HepG2 (cell line): ENCODE measurements around the gene DENND5B. TPM values are rescaled to one million over a fixed set of nuclear protein-coding genes. Genes with fewer than 3 reads are reported as not detected.

Experiments
- AGO2 ChIP-seq: fragments of 200-400 bp; formaldehyde crosslinking; optimal IDR thresholded peaks from 2 replicates; pipeline ENCODE3; 2017; ENCODE audit warnings: mild to moderate bottlenecking, low read depth, low read length, moderate library complexity
- CREB1 ChIP-seq, 2 experiments: fragments of 450-650 bp in 1 of 2; IDR thresholded peaks; 2 replicates each; pipeline ENCODE4 v1.6.1; 2016 to 2017; ENCODE audit warnings: control low read depth in 1 of 2, mild to moderate bottlenecking in 1 of 2, missing compliant biosample characterization in 1 of 2, missing genetic modification characterization in 1 of 2
- DRAP1 ChIP-seq: IDR thresholded peaks from 2 replicates; pipeline ENCODE4 v1.6.1; 2016; ENCODE audit warnings: missing genetic modification reagents, missing compliant biosample characterization
- E2F1 ChIP-seq: sonication (generic); formaldehyde crosslinking; IDR thresholded peaks from 2 replicates; pipeline ENCODE4 v1.5.0; 2020; ENCODE audit warnings: missing genetic modification reagents
- FLYWCH1 ChIP-seq: sonication (generic); formaldehyde crosslinking; IDR thresholded peaks from 2 replicates; pipeline ENCODE4 v1.8.1; 2023; ENCODE audit warnings: mild to moderate bottlenecking, missing genetic modification reagents
- HDAC6 ChIP-seq: fragments of 200-600 bp; sonication (generic); IDR thresholded peaks from 2 replicates; pipeline ENCODE4 v1.7.0; 2017; ENCODE audit warnings: mild to moderate bottlenecking, antibody characterized with exemption, low read length, low read depth
- HOXA3 ChIP-seq: sonication (generic); formaldehyde crosslinking; IDR thresholded peaks from 2 replicates; pipeline ENCODE4 v1.5.0; 2020; ENCODE audit warnings: missing genetic modification reagents
- JDP2 ChIP-seq: sonication (generic); formaldehyde crosslinking; IDR thresholded peaks from 2 replicates; pipeline ENCODE4 v1.8.1; 2022; ENCODE audit warnings: missing genetic modification reagents, borderline replicate concordance
- NR0B2 ChIP-seq: sonication (generic); formaldehyde crosslinking; IDR thresholded peaks from 2 replicates; pipeline ENCODE4 v1.4.0; 2020; ENCODE audit warnings: mild to moderate bottlenecking, missing genetic modification reagents
- POLR2AphosphoS5 ChIP-seq: IDR thresholded peaks from 2 replicates; pipeline ENCODE4 v1.6.1; 2012; ENCODE audit warnings: low read depth, low read length
- PRDM4 ChIP-seq: sonication (generic); formaldehyde crosslinking; IDR thresholded peaks from 2 replicates; pipeline ENCODE4 v1.9.0; 2021; ENCODE audit warnings: missing genetic modification reagents, borderline replicate concordance
- REL ChIP-seq: sonication (generic); formaldehyde crosslinking; conservative IDR thresholded peaks from 2 replicates; pipeline ENCODE4 v1.8.0; 2022; ENCODE audit warnings: mild to moderate bottlenecking, missing genetic modification reagents, moderate library complexity
- REST ChIP-seq, 2 experiments: IDR thresholded peaks; 2 replicates each; pipeline ENCODE4 v1.6.1; 2011 to 2012; ENCODE audit warnings: low read length in 2 of 2, borderline replicate concordance in 1 of 2, low read depth in 1 of 2, mild to moderate bottlenecking in 1 of 2, moderate library complexity in 1 of 2
- ZNF136 ChIP-seq: sonication (generic); formaldehyde crosslinking; IDR thresholded peaks from 2 replicates; pipeline ENCODE4 v1.8.1; 2022; ENCODE audit warnings: low read depth, mild to moderate bottlenecking, moderate library complexity, missing genetic modification reagents
- ZNF230 ChIP-seq: sonication (generic); formaldehyde crosslinking; IDR thresholded peaks from 2 replicates; pipeline ENCODE4 v1.4.0; 2020; ENCODE audit warnings: mild to moderate bottlenecking, missing genetic modification reagents
- ZNF282 ChIP-seq: fragments of 450-650 bp; IDR thresholded peaks from 2 replicates; pipeline ENCODE4 v1.6.1; 2018; ENCODE audit not compliant: partially characterized antibody
- ZNF414 ChIP-seq: sonication (generic); formaldehyde crosslinking; IDR thresholded peaks from 2 replicates; pipeline ENCODE4 v1.5.0; 2020; ENCODE audit warnings: missing genetic modification reagents
- ZNF775 ChIP-seq: sonication (generic); formaldehyde crosslinking; IDR thresholded peaks from 2 replicates; pipeline ENCODE4 v1.4.0; 2020; ENCODE audit warnings: missing genetic modification reagents, mild to moderate bottlenecking, moderate library complexity, borderline replicate concordance
- ZNF777 ChIP-seq: sonication (generic); formaldehyde crosslinking; IDR thresholded peaks from 2 replicates; pipeline ENCODE4 v1.4.0; 2020; ENCODE audit warnings: missing genetic modification reagents
- ZNF816 ChIP-seq: sonication (generic); formaldehyde crosslinking; IDR thresholded peaks from 2 replicates; pipeline ENCODE4 v1.8.0; 2022; ENCODE audit warnings: missing genetic modification reagents, mild to moderate bottlenecking, borderline replicate concordance
- ZSCAN22 ChIP-seq: sonication (generic); formaldehyde crosslinking; IDR thresholded peaks from 2 replicates; pipeline ENCODE4 v1.4.0; 2020; ENCODE audit warnings: mild to moderate bottlenecking, missing genetic modification reagents
- polyA plus RNA-seq, 8 experiments: library from polyadenylated mRNA; depleted of rRNA in 3 of 8; stranded (reverse) in 7 of 8; unstranded in 1 of 8; fragments of >200 nt; fragmentation: Illumina TruSeq in 4 of 8; extraction: Trizol in 4 of 8; gene quantifications; 2 replicates each; pipeline versions ENCODE4 v1.2.1 to v1.2.3, GENCODE V29; 2011 to 2016; ENCODE audit warnings: low read depth in 4 of 8, missing spikeins in 1 of 8, mixed read lengths in 1 of 8; ENCODE audit not compliant: insufficient read depth in 1 of 8
- total RNA-seq, 5 experiments: library from RNA; depleted of rRNA; stranded (reverse); fragments of >200 nt; fragmentation: Illumina TruSeq; extraction: Trizol; gene quantifications; 2 replicates each; pipeline ENCODE4 v1.2.3, GENCODE V29; 2016; ENCODE audit warnings: low read depth in 1 of 5

The DENND5B gene
- total and polyA plus RNA-seq, 2 of the 13 experiments (the other 11 are each of a cell fraction or from before 2014, with no cell fraction given): 14.7 to 18.7 TPM

GRCh38 chr12:31362115-31362758 is 228.7 kb downstream of the DENND5B start (continued):
- TF ChIP-seq REST (IDR thresholded peaks at IDR 0.05; ENCODE audit: borderline replicate concordance in 1 of 2, low read depth in 1 of 2, low read length in 2 of 2) (no peak), CREB1 (IDR thresholded peaks at IDR 0.05) (no peak), CREB1 (CRISPR knock-in tag; IDR thresholded peaks at IDR 0.05) (no peak), ZNF816 (no peak), ZNF230 (no peak), NR0B2 (CRISPR knock-in tag) (no peak), POLR2AphosphoS5 (peak; percentile 63), HOXA3 (no peak), FLYWCH1 (CRISPR knock-in tag) (no peak), E2F1 (CRISPR knock-in tag) (no peak), ZNF136 (CRISPR knock-in tag) (no peak), ZNF775 (no peak), AGO2 (no peak), ZNF282 (no peak), DRAP1 (CRISPR knock-in tag) (peak; percentile 53), ZNF414 (no peak), PRDM4 (CRISPR knock-in tag) (no peak), JDP2 (CRISPR knock-in tag) (no peak), HDAC6 (no peak), ZNF777 (CRISPR knock-in tag) (no peak), REL (no peak), ZSCAN22 (CRISPR knock-in tag) (no peak)
